Sciatic nerve (tissue), 2 donors: Measurements from ENCODE around the gene MAD1L1. TPM values are rescaled to one million over a fixed set of nuclear protein-coding genes. Genes with fewer than 3 reads are reported as not detected.

Experiments used
- ATAC-seq: fragments of 200-7000 bp; cut with Tn5 transposase; one replicate; pipeline ENCODE4 v1.9.1; 2020; ENCODE audit warnings: mild to moderate bottlenecking, moderate library complexity
- DNase-seq: peaks from one replicate; pipeline ENCODE4 v3.0.0-alpha.2; 2020; ENCODE audit warnings: low spot score
- intact Hi-C: fragments of 100-400 bp; cut with DNase I; formaldehyde crosslinking; loops from one replicate; pipeline ENCODE4 v1.14.2; 2022
- total RNA-seq: library from RNA; stranded (reverse); fragmentation: NEBNext Ultra II Directional; extraction: Animal tissue kit (Norgen Biotek cat#: 25700); gene quantifications from one replicate; pipeline ENCODE4 v1.2.1, GENCODE V29; 2021
- donor health status: DM: no; HTN: no; CAD: no.
- donor health status: DM: no; HTN: no; CAD: no.

Gene MAD1L1
- total RNA-seq, 1 donor from 2014 or later = 42.1 TPM

GRCh38 chr7:2115760-2116447, 116.8 kb downstream of the MAD1L1 start:
- ATAC-seq (no peak), DNase-seq (no peak)
- intact Hi-C loops = no loop called here

- DNase-seq = no peak
- intact Hi-C loops = no loop called here
- no peak for ATAC-seq
These were observed 117.6 kb downstream of the MAD1L1 start for GRCh38 chr7:2114926-2115759.

- ATAC-seq (no peak), DNase-seq (no peak)
- intact Hi-C loops = no loop called here
These were observed 118.7 kb downstream of the MAD1L1 start for GRCh38 chr7:2114052-2114451.

- DNase-seq (no peak), ATAC-seq (no peak)
- intact Hi-C loops = no loop called here
These were observed 120.2 kb downstream of the MAD1L1 start for GRCh38 chr7:2112261-2113198.

GRCh38 chr7:2111568-2111967, 121.2 kb downstream of the MAD1L1 start:
- ATAC-seq (no peak), DNase-seq (no peak)
- intact Hi-C loops = no loop called here

GRCh38 chr7:2110610-2111396, 121.9 kb downstream of the MAD1L1 start:
- ATAC-seq (peak; percentile 58), DNase-seq (no peak)
- intact Hi-C loops = no loop called here

GRCh38 chr7:2109936-2110609, 122.7 kb downstream of the MAD1L1 start:
- intact Hi-C loops = no loop called here
- DNase-seq = no peak
- no peak for ATAC-seq

GRCh38 chr7:2109251-2109872, 123.4 kb downstream of the MAD1L1 start:
- ATAC-seq = no peak
- no peak for DNase-seq
- intact Hi-C loops = no loop called here

- intact Hi-C loops = no loop called here
- no peak for ATAC-seq
- no peak for DNase-seq
These were observed 124.1 kb downstream of the MAD1L1 start for GRCh38 chr7:2108501-2109250.

GRCh38 chr7:2108071-2108455, 124.7 kb downstream of the MAD1L1 start:
- no peak for ATAC-seq
- DNase-seq = no peak
- intact Hi-C loops = no loop called here

- intact Hi-C loops = no loop called here
- DNase-seq (no peak), ATAC-seq (no peak)
These were observed 125.2 kb downstream of the MAD1L1 start for GRCh38 chr7:2107386-2108070.

- ATAC-seq (no peak), DNase-seq (no peak)
- intact Hi-C loops = no loop called here
These were observed 125.8 kb downstream of the MAD1L1 start for GRCh38 chr7:2106924-2107323.

- DNase-seq = no peak
- intact Hi-C loops = no loop called here
These were observed 126.3 kb downstream of the MAD1L1 start for GRCh38 chr7:2106440-2106839.

GRCh38 chr7:2105917-2106316, 126.8 kb downstream of the MAD1L1 start:
- intact Hi-C loops = no loop called here
- DNase-seq (no peak), ATAC-seq (no peak)

More at GRCh38 chr7:2106440-2106839, 126.3 kb downstream of the MAD1L1 start:
- no peak for ATAC-seq

- intact Hi-C loops = no loop called here
- ATAC-seq (no peak), DNase-seq (no peak)
These were observed 127.5 kb downstream of the MAD1L1 start for GRCh38 chr7:2105280-2105679.

- intact Hi-C loops = loop anchor here (5.0 kb wide), 1 partner anchor 1327 kb away; no protein-coding TSS in a partner anchor
- ATAC-seq = peak; percentile 51
- no peak for DNase-seq
These were observed 128.0 kb downstream of the MAD1L1 start for GRCh38 chr7:2104716-2105115.
